Esophagus squamous epithelium (tissue), 4 donors: ENCODE measurements around the gene PUM1.

Experiments
- CTCF ChIP-seq, 6 experiments: fragments of 450-650 bp in 4 of 6; fragments of 200-600 bp in 2 of 6; sonication (generic) in 2 of 6; IDR thresholded peaks; one replicate each; pipeline ENCODE4 v1.5.1; 2016 to 2019; ENCODE audit warnings: antibody characterized with exemption in 6 of 6, mild to moderate bottlenecking in 4 of 6, moderate library complexity in 4 of 6
- POLR2A ChIP-seq, 4 donors: fragments of 450-650 bp; IDR thresholded peaks; one replicate each; pipeline ENCODE4 v1.6.1; 2017; ENCODE audit warnings: antibody characterized with exemption in 4 of 4, mild to moderate bottlenecking in 4 of 4, moderate library complexity in 3 of 4

DNA sequence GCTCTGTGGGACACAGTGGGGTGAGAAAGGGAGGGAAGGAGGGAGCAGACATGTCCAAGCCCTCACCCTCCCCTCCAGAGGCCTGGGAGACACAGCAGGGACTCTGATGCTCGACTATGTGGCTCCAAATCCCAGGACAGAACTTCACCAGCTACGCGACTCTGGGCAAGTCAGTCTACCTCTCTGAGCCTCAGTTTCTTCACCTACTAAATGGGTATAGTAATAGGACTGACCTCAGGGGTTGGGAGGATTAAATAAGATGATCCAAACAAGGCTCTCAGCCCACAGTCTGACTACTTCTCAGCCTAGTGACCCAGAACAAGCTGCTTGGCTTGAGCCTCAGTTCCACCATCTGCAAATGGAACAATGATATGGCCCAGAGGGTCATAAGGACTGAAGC is 176.5 kb downstream of the PUM1 start:
- TF ChIP-seq CTCF (IDR thresholded peaks at IDR 0.05) (no peak), POLR2A (IDR thresholded peaks at IDR 0.05) (no peak)
